Type B pancreatic cell (in vitro differentiated cells): ENCODE data around the gene CKS1B. TPM values are rescaled to one million over a fixed set of nuclear protein-coding genes. Genes with fewer than 3 reads are reported as not detected.

Experiments
- DNase-seq: peaks from one replicate; pipeline ENCODE4 v3.0.0; 2021; ENCODE audit warnings: mixed read lengths; ENCODE audit not compliant: unreplicated experiment; ENCODE audit errors: extremely low spot score
- H3K27ac Mint-ChIP-seq: 2 replicates; pipeline ENCODE4 v1.8.0; 2021; ENCODE audit warnings: mild to moderate bottlenecking, mixed read lengths
- H3K27me3 Mint-ChIP-seq: 2 replicates; pipeline ENCODE4 v1.8.0; 2021; ENCODE audit warnings: mixed read lengths
- H3K36me3 Mint-ChIP-seq: 2 replicates; pipeline ENCODE4 v1.8.0; 2021; ENCODE audit warnings: mixed read lengths
- H3K4me1 Mint-ChIP-seq: one replicate; pipeline ENCODE4 v1.8.0; 2021; ENCODE audit warnings: mixed read lengths; ENCODE audit not compliant: unreplicated experiment
- H3K4me3 Mint-ChIP-seq: 2 replicates; pipeline ENCODE4 v1.8.0; 2021; ENCODE audit warnings: mild to moderate bottlenecking, mixed read lengths
- H3K9me3 Mint-ChIP-seq: 2 replicates; pipeline ENCODE4 v1.8.0; 2021; ENCODE audit warnings: mixed read lengths
- total RNA-seq: library from RNA; stranded (reverse); gene quantifications from 2 replicates; pipeline ENCODE4 v1.2.1, GENCODE V29; 2021; ENCODE audit warnings: low replicate concordance
- TF ChIP-seq, protein P1 (sequence below): fragments of 200-600 bp; sonication (generic); conservative IDR thresholded peaks from 2 replicates; pipeline ENCODE4 v1.5.0; 2021; ENCODE audit warnings: antibody characterized with exemption, mild to moderate bottlenecking

The CKS1B gene
- total RNA-seq, 1 donor from 2014 or later, result 119 TPM

DNA sequence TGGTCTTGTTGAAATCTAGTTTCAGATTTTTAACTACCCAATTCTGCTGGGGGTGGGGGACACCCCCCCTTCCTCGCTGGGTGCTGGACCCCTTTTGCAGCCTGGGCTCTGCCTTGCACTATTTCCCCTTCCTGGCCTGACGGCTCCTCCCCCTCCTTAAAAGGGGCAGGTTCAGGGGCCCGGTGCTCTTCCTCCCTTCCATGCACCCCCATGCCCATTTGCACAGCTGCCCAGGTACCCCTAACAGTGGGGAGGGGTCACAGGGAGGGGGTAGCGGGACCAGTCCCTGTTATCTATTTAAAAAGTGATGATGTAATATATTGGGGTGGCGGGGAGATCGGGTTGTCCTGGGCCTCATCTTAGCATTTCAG lies 43.5 kb downstream of the CKS1B start:
- Mint-ChIP-seq H3K9me3 (no peaks in the 10 kb centered on the region), H3K36me3 (no peaks in the 10 kb centered on the region), H3K4me3 (peak overlapping the region; percentile 68), H3K27me3 (no peaks in the 10 kb centered on the region), H3K27ac (peak overlapping the region; percentile 50), H3K4me1 (peaks cover 27% of the 10 kb centered on the region)
- TF ChIP-seq, protein P1, sequence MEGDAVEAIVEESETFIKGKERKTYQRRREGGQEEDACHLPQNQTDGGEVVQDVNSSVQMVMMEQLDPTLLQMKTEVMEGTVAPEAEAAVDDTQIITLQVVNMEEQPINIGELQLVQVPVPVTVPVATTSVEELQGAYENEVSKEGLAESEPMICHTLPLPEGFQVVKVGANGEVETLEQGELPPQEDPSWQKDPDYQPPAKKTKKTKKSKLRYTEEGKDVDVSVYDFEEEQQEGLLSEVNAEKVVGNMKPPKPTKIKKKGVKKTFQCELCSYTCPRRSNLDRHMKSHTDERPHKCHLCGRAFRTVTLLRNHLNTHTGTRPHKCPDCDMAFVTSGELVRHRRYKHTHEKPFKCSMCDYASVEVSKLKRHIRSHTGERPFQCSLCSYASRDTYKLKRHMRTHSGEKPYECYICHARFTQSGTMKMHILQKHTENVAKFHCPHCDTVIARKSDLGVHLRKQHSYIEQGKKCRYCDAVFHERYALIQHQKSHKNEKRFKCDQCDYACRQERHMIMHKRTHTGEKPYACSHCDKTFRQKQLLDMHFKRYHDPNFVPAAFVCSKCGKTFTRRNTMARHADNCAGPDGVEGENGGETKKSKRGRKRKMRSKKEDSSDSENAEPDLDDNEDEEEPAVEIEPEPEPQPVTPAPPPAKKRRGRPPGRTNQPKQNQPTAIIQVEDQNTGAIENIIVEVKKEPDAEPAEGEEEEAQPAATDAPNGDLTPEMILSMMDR, result no peak
- no peak for DNase-seq

DNA sequence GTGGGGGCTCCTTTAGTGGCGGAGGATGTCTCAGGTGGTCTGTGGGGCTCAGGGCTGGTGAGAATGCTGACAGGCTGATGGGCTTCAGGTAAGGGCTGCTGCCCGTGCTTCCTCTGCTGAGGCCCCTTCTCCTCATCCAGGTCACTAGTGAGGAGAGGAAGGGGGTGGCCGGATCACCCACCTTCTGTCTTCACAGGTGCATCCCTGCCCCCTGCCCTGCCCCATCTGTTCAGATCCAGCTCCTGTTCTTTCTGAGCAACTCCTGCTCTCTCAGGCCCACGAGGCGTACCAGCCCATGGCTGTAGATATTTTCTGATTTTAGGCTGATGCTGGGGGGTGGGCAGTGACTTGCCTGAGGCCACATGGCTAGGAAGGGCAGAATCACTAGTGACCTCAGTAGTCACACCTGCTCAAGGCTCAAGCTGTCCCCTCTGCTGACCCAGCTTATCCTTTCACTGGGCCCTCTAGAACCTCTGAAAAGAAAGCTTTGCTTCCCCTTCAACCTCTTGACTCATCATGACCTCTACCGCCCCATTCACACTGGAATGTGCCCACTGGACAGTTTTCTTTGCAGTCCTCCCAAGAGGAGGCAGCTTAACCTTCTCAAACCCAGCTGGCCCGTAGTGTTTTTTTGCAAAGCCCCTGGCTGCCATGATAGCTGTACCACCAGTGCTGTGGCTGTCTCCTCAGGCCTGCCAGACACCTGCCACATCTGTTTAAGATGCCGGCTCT lies 44.3 kb downstream of the CKS1B start:
- Mint-ChIP-seq H3K4me3 (peak overlapping the region; percentile 43), H3K9me3 (no peaks in the 10 kb centered on the region), H3K27me3 (no peaks in the 10 kb centered on the region), H3K4me1 (peaks cover 25% of the 10 kb centered on the region), H3K36me3 (no peaks in the 10 kb centered on the region), H3K27ac (peak overlapping the region; percentile 49)
- TF ChIP-seq, protein P1, result no peak
- no peak for DNase-seq

DNA sequence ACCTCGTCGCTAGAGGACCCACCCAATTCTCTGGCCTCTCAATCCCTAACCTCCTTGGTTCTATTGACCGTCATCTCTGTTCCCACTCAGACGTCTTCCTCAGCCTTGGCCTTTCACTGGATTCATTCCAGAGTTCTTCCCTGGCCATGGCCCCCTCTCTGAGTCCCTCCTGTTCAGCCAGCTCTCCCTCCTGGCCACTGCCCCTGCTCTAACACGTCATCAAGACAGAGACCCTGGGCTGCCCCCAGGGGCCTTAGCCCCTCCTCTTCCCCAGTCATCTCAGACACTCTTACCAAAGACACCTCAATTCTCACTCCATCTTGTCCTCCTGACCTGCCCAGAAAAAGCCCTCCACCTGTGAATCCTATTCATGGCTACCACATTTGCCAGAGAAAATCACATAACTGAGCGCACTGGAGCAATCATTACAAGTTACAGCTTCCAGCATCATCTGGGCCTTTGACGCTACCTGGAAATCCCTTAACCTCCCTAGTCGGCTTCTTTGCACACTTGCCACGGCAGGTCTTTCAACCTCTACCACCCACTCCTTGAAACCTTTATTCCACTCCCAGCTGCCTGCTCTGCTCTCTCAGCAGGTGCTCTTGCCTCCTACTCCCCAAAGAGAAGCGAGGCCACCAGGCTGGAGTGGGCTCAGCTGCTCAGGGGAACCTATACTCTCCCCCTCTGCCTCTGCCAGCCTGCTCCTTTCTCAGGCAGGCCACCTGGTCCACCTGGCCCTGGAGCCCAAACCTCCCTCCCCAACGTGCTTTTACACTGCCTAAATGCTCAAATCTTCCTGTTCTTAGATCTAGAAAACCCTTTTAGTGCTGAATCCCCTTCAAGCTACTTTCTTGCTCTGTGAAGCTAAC lies 45.1 kb downstream of the CKS1B start:
- H3K27me3 Mint-ChIP-seq, result no peaks in the 10 kb centered on the region
- no peak for DNase-seq
- H3K27ac Mint-ChIP-seq, result peak overlapping the region; percentile 49
- no peaks in the 10 kb centered on the region for H3K9me3 Mint-ChIP-seq
- no peaks in the 10 kb centered on the region for H3K36me3 Mint-ChIP-seq
- H3K4me1 Mint-ChIP-seq, result peaks cover 25% of the 10 kb centered on the region
- TF ChIP-seq, protein P1, result no peak
- H3K4me3 Mint-ChIP-seq, result peak overlapping the region; percentile 58

DNA sequence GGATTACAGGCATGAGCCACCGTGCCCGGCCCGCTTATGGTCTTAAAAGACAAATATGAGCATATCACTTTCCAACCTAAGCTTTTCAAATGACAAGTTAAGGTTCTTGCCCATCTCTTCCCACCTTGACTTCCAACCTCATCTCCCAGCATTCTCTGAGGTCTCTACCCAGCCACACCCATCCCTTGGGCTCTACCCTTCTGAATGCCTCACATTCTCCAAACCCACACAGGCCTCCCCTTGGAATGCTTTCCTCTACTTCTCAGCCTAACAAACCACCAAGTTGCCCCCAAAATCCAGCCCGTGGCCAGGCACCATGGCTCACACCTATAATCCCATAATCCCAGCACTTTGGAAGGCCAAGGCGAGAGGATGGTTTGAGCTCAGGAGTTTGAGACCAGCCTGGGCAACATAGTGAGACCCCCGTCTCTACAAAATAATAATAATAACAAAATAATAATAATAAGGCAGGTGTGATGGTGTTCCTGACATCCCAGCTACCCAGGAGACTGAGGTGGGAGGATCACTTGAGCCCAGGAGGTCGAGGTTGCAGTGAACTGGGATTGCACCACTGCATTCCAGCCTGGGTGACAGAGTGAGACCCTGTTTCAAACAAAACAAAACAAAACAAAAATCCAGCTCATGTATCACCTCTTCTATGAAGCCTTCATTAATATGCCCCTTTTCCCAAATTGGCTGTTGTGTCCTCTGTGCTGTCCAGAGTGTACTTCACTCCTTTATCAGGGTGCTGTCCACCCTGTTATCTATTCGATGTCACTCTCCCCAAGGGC lies 47.9 kb downstream of the CKS1B start:
- TF ChIP-seq, protein P1, result no peak
- H3K4me1 Mint-ChIP-seq, result peaks cover 25% of the 10 kb centered on the region
- peak overlapping the region; percentile 4 for H3K4me3 Mint-ChIP-seq
- peak overlapping the region; percentile 30 for H3K27ac Mint-ChIP-seq
- H3K9me3 Mint-ChIP-seq, result no peaks in the 10 kb centered on the region
- no peak for DNase-seq
- H3K27me3 Mint-ChIP-seq, result no peaks in the 10 kb centered on the region
- no peaks in the 10 kb centered on the region for H3K36me3 Mint-ChIP-seq

DNA sequence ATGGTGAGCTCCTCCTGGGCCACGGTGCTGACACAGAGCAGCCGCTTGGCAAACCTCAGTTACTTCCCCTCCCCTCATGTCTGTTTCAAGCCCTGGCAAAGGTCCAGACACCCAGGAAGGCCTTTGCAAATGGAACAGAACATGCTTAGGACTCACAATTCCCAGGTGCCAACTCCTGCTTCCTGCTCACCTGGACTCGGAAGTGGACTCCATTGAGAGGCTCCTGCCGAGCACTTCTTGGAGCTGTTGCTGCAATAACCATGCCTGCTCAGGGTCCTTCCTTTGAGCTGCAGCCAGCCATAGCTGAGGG lies 48.4 kb downstream of the CKS1B start:
- no peak overlapping the region for H3K4me3 Mint-ChIP-seq
- TF ChIP-seq, protein P1, result no peak
- no peaks in the 10 kb centered on the region for H3K36me3 Mint-ChIP-seq
- H3K9me3 Mint-ChIP-seq, result no peaks in the 10 kb centered on the region
- no peak for DNase-seq
- H3K27ac Mint-ChIP-seq, result no peak overlapping the region
- H3K4me1 Mint-ChIP-seq, result peaks cover 25% of the 10 kb centered on the region
- no peaks in the 10 kb centered on the region for H3K27me3 Mint-ChIP-seq
